HepG2 (cell line): ENCODE results near the gene VANGL2. TPM values are rescaled to one million over a fixed set of nuclear protein-coding genes. Genes with fewer than 3 reads are reported as not detected.

Experiments used
- ATAC-seq: fragments of 200-7000 bp; cut with Tn5 transposase; 3 replicates; pipeline ENCODE4 v1.9.1; 2020; ENCODE audit warnings: mild to moderate bottlenecking, moderate library complexity
- BruUV-seq: library from RNA; stranded (reverse); fragments of 400-500 nt; replicated peaks from 2 replicates; lab custom pipeline; 2021; lab: Mats Ljungman, UMichigan
- CTCF ChIA-PET: fragments of 300-600 bp; formaldehyde crosslinking; extraction: SDS; loops from one replicate; lab custom pipeline; 2021; ENCODE audit warnings: low total read pairs, inconsistent platforms, low intra/inter-chr PET ratio; lab: Yijun Ruan, JAX
- POLR2A ChIA-PET: fragments of 350-600 bp; sonication (Branson Sonifier 250); formaldehyde crosslinking; loops from one replicate; lab custom pipeline; 2020; ENCODE audit warnings: antibody characterized with exemption, inconsistent platforms; lab: Yijun Ruan, JAX
- DNase-seq: peaks from one replicate; pipeline ENCODE4 v3.0.0-alpha.2; 2015; ENCODE audit warnings: low spot score
- FAIRE-seq: peaks from 3 replicates; lab custom pipeline; 2011; peaks lifted over from hg19 to GRCh38; lab: Jason Lieb, UNC
- H2AFZ ChIP-seq: one replicate; pipeline ENCODE4 v1.6.1; 2011; ENCODE audit warnings: low read length, inconsistent platforms
- H3K27ac ChIP-seq: fragments of 300-600 bp; 3 replicates; pipeline ENCODE4 v1.8.0; 2011; ENCODE audit warnings: mixed run types, mild to moderate bottlenecking, mixed read lengths, low read length, inconsistent platforms; ENCODE audit not compliant: insufficient read depth; ENCODE audit errors: extremely low read length
- H3K27me3 ChIP-seq, 2 experiments: fragments of 200-600 bp in 1 of 2; 2 replicates in 1 of 2; 3 replicates in 1 of 2; pipeline versions ENCODE4 v1.6.0 to v1.8.0; 2011; ENCODE audit warnings: low read length in 2 of 2, mild to moderate bottlenecking in 2 of 2, moderate library complexity in 2 of 2, inconsistent platforms in 1 of 2; ENCODE audit not compliant: insufficient read depth in 2 of 2, control insufficient read depth in 1 of 2
- H3K36me3 ChIP-seq, 2 experiments: fragments of 200-600 bp in 1 of 2; replicated peaks in 1 of 2; 2 replicates in 1 of 2; 3 replicates in 1 of 2; pipeline versions ENCODE4 v1.5.1 to v1.8.0; 2011; ENCODE audit warnings: low read length in 2 of 2, inconsistent platforms in 1 of 2; ENCODE audit not compliant: insufficient read depth in 2 of 2, control insufficient read depth in 1 of 2
- H3K4me1 ChIP-seq: 2 replicates; pipeline ENCODE4 v1.5.1; 2012; ENCODE audit warnings: low read length, inconsistent platforms; ENCODE audit not compliant: insufficient read depth
- H3K4me2 ChIP-seq: 2 replicates; pipeline ENCODE4 v1.6.0; 2011; ENCODE audit warnings: low read depth, low read length, inconsistent platforms
- H3K4me3 ChIP-seq, 3 experiments: fragments of 200-600 bp in 1 of 3; sonication (generic), shearing (Covaris generic) in 1 of 3; replicated peaks in 1 of 3; 2 replicates each; pipeline ENCODE4 v1.5.1; 2011 to 2016; ENCODE audit warnings: low read length in 3 of 3, inconsistent platforms in 2 of 3, low read depth in 2 of 3, mild to moderate bottlenecking in 2 of 3, control low read depth in 1 of 3, mixed read lengths in 1 of 3; ENCODE audit not compliant: insufficient read depth in 1 of 3
- H3K79me2 ChIP-seq: one replicate; pipeline ENCODE4 v1.6.1; 2011; ENCODE audit warnings: low read length, inconsistent platforms; ENCODE audit not compliant: insufficient read depth
- H3K9ac ChIP-seq: 2 replicates; pipeline ENCODE4 v1.6.0; 2011; ENCODE audit warnings: mild to moderate bottlenecking, low read depth, low read length, inconsistent platforms; ENCODE audit not compliant: insufficient read depth
- H3K9me3 ChIP-seq: 2 replicates; pipeline ENCODE4 v1.5.1; 2012; ENCODE audit warnings: mild to moderate bottlenecking, low read length
- H4K20me1 ChIP-seq: 2 replicates; pipeline ENCODE4 v1.6.0; 2011; ENCODE audit warnings: inconsistent platforms, mild to moderate bottlenecking, low read length, moderate library complexity; ENCODE audit not compliant: insufficient read depth
- HMG20B ChIP-seq: conservative IDR thresholded peaks from 2 replicates; pipeline ENCODE4 v1.6.1; 2016; ENCODE audit warnings: missing genetic modification reagents, missing compliant biosample characterization
- JUN ChIP-seq: sonication (generic); formaldehyde crosslinking; IDR thresholded peaks from 2 replicates; pipeline ENCODE4 v1.4.0; 2020; ENCODE audit warnings: mild to moderate bottlenecking, missing genetic modification reagents
- PRDM10 ChIP-seq: sonication (generic); formaldehyde crosslinking; IDR thresholded peaks from 2 replicates; pipeline ENCODE4 v1.4.0; 2020; ENCODE audit warnings: low read depth, missing genetic modification reagents
- RARA ChIP-seq: IDR thresholded peaks from 2 replicates; pipeline ENCODE4 v1.6.1; 2016; ENCODE audit warnings: missing genetic modification reagents, missing compliant biosample characterization
- RXRA ChIP-seq: sonication (generic); formaldehyde crosslinking; IDR thresholded peaks from 2 replicates; pipeline ENCODE4 v1.5.1; 2020; ENCODE audit warnings: missing genetic modification reagents
- TOPORS ChIP-seq: sonication (generic); formaldehyde crosslinking; IDR thresholded peaks from 2 replicates; pipeline ENCODE4 v1.8.0; 2023; ENCODE audit warnings: mild to moderate bottlenecking, missing genetic modification reagents
- ZBTB26 ChIP-seq: IDR thresholded peaks from 2 replicates; pipeline ENCODE4 v1.6.1; 2016; ENCODE audit warnings: missing compliant biosample characterization, missing genetic modification reagents, borderline replicate concordance
- ZNF230 ChIP-seq: sonication (generic); formaldehyde crosslinking; IDR thresholded peaks from 2 replicates; pipeline ENCODE4 v1.4.0; 2020; ENCODE audit warnings: mild to moderate bottlenecking, missing genetic modification reagents
- ZNF34 ChIP-seq: sonication (generic); formaldehyde crosslinking; IDR thresholded peaks from 2 replicates; pipeline ENCODE4 v1.4.0; 2020; ENCODE audit warnings: mild to moderate bottlenecking, missing genetic modification reagents, borderline replicate concordance
- ZNF652 ChIP-seq: IDR thresholded peaks from 2 replicates; pipeline ENCODE4 v1.6.1; 2016; ENCODE audit warnings: low read depth, borderline replicate concordance
- ZNF790 ChIP-seq: sonication (generic); formaldehyde crosslinking; IDR thresholded peaks from 2 replicates; pipeline ENCODE4 v1.8.0; 2022; ENCODE audit warnings: missing genetic modification reagents, mild to moderate bottlenecking, borderline replicate concordance
- ZNF850 ChIP-seq: sonication (generic); formaldehyde crosslinking; conservative IDR thresholded peaks from 2 replicates; pipeline ENCODE4 v1.9.0; 2021; ENCODE audit warnings: mild to moderate bottlenecking, missing genetic modification reagents
- ZSCAN29 ChIP-seq: sonication (generic); formaldehyde crosslinking; conservative IDR thresholded peaks from 2 replicates; pipeline ENCODE4 v1.4.0; 2020; ENCODE audit warnings: mild to moderate bottlenecking, missing genetic modification reagents
- WGBS: methylation state at CpG from one replicate; pipeline ENCODE4 v1.1.6; 2017; ENCODE audit warnings: low lambda C conversion rate; 5-methylcytosine and 5-hydroxymethylcytosine counted together
- in situ Hi-C: cut with HindIII; loops from 2 replicates; pipeline ENCODE4 v1.10.0; 2017; ENCODE audit warnings: low pct_unique_long_range_greater_than_20kb; ENCODE audit not compliant: extremely low pct_ligation_motif_present
- intact Hi-C: fragments of 100-400 bp; cut with micrococcal nuclease; formaldehyde crosslinking; loops from one replicate; pipeline ENCODE4 v1.10.0; 2022; ENCODE audit not compliant: unreplicated experiment
- polyA plus RNA-seq, 8 experiments: library from polyadenylated mRNA; depleted of rRNA in 3 of 8; stranded (reverse) in 7 of 8; unstranded in 1 of 8; fragments of >200 nt; fragmentation: Illumina TruSeq in 4 of 8; extraction: Trizol in 4 of 8; gene quantifications; 2 replicates each; pipeline versions ENCODE4 v1.2.1 to v1.2.3, GENCODE V29; 2011 to 2016; ENCODE audit warnings: low read depth in 4 of 8, missing spikeins in 1 of 8, mixed read lengths in 1 of 8; ENCODE audit not compliant: insufficient read depth in 1 of 8
- total RNA-seq, 5 experiments: library from RNA; depleted of rRNA; stranded (reverse); fragments of >200 nt; fragmentation: Illumina TruSeq; extraction: Trizol; gene quantifications; 2 replicates each; pipeline ENCODE4 v1.2.3, GENCODE V29; 2016; ENCODE audit warnings: low read depth in 1 of 5
- TF ChIP-seq, protein P1 (sequence below): sonication (generic); formaldehyde crosslinking; IDR thresholded peaks from 2 replicates; pipeline ENCODE4 v1.4.0; 2020; ENCODE audit warnings: missing genetic modification reagents

VANGL2 gene
- total and polyA plus RNA-seq, 2 of the 13 experiments (the other 11 are each of a cell fraction or from before 2014, with no cell fraction given), result 0.09 TPM; not detected in 1

GRCh38 chr1:160375788-160376524 is 24.4 kb upstream of the VANGL2 start:
- no peak for FAIRE-seq
- CTCF ChIA-PET, result interaction anchor here (1.3 to 1.6 kb wide), 2 partner anchors 21 to 183 kb away, joined by 8 to 16 read pairs; no protein-coding TSS in a partner anchor
- TF ChIP-seq RARA (no peak), ZSCAN29 (no peak), ZBTB26 (no peak), RXRA (no peak), PRDM10 (CRISPR knock-in tag) (no peak), ZNF230 (CRISPR knock-in tag) (no peak), TOPORS (CRISPR knock-in tag) (no peak), ZNF850 (no peak), HMG20B (CRISPR knock-in tag) (no peak), ZNF34 (CRISPR knock-in tag) (no peak), ZNF790 (CRISPR knock-in tag) (no peak), ZNF652 (CRISPR knock-in tag) (no peak), JUN (CRISPR knock-in tag) (no peak)
- TF ChIP-seq, protein P1, sequence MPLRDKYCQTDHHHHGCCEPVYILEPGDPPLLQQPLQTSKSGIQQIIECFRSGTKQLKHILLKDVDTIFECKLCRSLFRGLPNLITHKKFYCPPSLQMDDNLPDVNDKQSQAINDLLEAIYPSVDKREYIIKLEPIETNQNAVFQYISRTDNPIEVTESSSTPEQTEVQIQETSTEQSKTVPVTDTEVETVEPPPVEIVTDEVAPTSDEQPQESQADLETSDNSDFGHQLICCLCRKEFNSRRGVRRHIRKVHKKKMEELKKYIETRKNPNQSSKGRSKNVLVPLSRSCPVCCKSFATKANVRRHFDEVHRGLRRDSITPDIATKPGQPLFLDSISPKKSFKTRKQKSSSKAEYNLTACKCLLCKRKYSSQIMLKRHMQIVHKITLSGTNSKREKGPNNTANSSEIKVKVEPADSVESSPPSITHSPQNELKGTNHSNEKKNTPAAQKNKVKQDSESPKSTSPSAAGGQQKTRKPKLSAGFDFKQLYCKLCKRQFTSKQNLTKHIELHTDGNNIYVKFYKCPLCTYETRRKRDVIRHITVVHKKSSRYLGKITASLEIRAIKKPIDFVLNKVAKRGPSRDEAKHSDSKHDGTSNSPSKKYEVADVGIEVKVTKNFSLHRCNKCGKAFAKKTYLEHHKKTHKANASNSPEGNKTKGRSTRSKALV (CRISPR knock-in tag), result no peak

More at GRCh38 chr1:160375788-160376524, 24.4 kb upstream of the VANGL2 start:
- POLR2A ChIA-PET, result no interaction called here
- Histone ChIP-seq H3K27me3 (no peaks in the 10 kb centered on the region; a peak in 3 of 5 replicates), H3K4me3 (peak overlapping the region in 1 of 3 experiments; percentile 23; a peak in 1 of 6 replicates), H2AFZ (no peak overlapping the region), H4K20me1 (no peaks in the 10 kb centered on the region), H3K27ac (no peak overlapping the region), H3K9ac (no peak overlapping the region), H3K36me3 (no peaks in the 10 kb centered on the region), H3K9me3 (no peaks in the 10 kb centered on the region), H3K79me2 (no peaks in the 10 kb centered on the region), H3K4me1 (peaks cover 8% of the 10 kb centered on the region), H3K4me2 (peak overlapping the region; percentile 40)
- intact Hi-C loops (loop anchor here (1.0 to 10.0 kb wide), 3 partner anchors 20 to 274 kb away; partner anchors contain the start of gene CASQ1), in situ Hi-C loops (no loop called here)
- no TSS peak for BruUV-seq
- peak; percentile 67 for ATAC-seq
- WGBS, result 7% methylated on average over 9 of the region's 9 CpGs
- peak; percentile 16 for DNase-seq
